Parathyroid adenoma (tissue), 2 donors: Measurements from ENCODE around the gene NSUN7.

Source experiments
- H2AFZ ChIP-seq: fragments of 300-600 bp; sonication (generic); one replicate; pipeline ENCODE4 v1.7.0; 2017; ENCODE audit warnings: antibody characterized with exemption, mild to moderate bottlenecking
- H3K27ac ChIP-seq: fragments of 300-600 bp; sonication (generic); one replicate; pipeline ENCODE4 v1.7.0; 2017
- H3K27me3 ChIP-seq: fragments of 300-600 bp; sonication (generic); one replicate; pipeline ENCODE4 v1.7.0; 2017; ENCODE audit warnings: low read length; ENCODE audit not compliant: control insufficient read depth, insufficient read depth
- H3K36me3 ChIP-seq: fragments of 300-600 bp; sonication (generic); one replicate; pipeline ENCODE4 v1.7.0; 2017; ENCODE audit warnings: low read length; ENCODE audit not compliant: control insufficient read depth, insufficient read depth
- H3K4me1 ChIP-seq: fragments of 300-600 bp; sonication (generic); one replicate; pipeline ENCODE4 v1.7.0; 2017; ENCODE audit warnings: control low read depth
- H3K4me2 ChIP-seq: fragments of 300-600 bp; sonication (generic); one replicate; pipeline ENCODE4 v1.7.0; 2017; ENCODE audit warnings: low read length
- H3K4me3 ChIP-seq: fragments of 300-600 bp; sonication (generic); one replicate; pipeline ENCODE4 v1.7.0; 2017; ENCODE audit warnings: low read depth, low read length
- H3K79me2 ChIP-seq: fragments of 300-600 bp; sonication (generic); one replicate; pipeline ENCODE4 v1.7.0; 2017; ENCODE audit warnings: control low read depth
- H3K9ac ChIP-seq: fragments of 300-600 bp; sonication (generic); one replicate; pipeline ENCODE4 v1.7.0; 2017; ENCODE audit warnings: mild to moderate bottlenecking
- H3K9me3 ChIP-seq: fragments of 300-600 bp; sonication (generic); one replicate; pipeline ENCODE4 v1.7.0; 2017; ENCODE audit warnings: low read length; ENCODE audit not compliant: control insufficient read depth
- CTCF ChIP-seq: fragments of 300-600 bp; sonication (generic); IDR thresholded peaks from one replicate; pipeline ENCODE4 v1.7.0; 2017; ENCODE audit warnings: antibody characterized with exemption, mild to moderate bottlenecking
- donor health status: primary hyperparathyroidism.

The NSUN7 gene

GRCh38 chr4:40832175-40832574 lies 82.4 kb downstream of the NSUN7 start:
- no peak overlapping the region for H3K4me2 ChIP-seq
- TF ChIP-seq CTCF = no peak

GRCh38 chr4:40833212-40833611 lies 83.5 kb downstream of the NSUN7 start:
- H3K4me2 ChIP-seq = no peak overlapping the region
- TF ChIP-seq CTCF = no peak
- no peaks in the 10 kb centered on the region for H3K27me3 ChIP-seq
- H3K79me2 ChIP-seq = no peaks in the 10 kb centered on the region
- no peaks in the 10 kb centered on the region for H3K9me3 ChIP-seq
- H3K4me3 ChIP-seq = no peak overlapping the region
- no peak overlapping the region for H2AFZ ChIP-seq
- H3K36me3 ChIP-seq = no peaks in the 10 kb centered on the region
- H3K4me1 ChIP-seq = no peaks in the 10 kb centered on the region
- no peak overlapping the region for H3K27ac ChIP-seq
- H3K9ac ChIP-seq = no peak overlapping the region

More at GRCh38 chr4:40832175-40832574, 82.4 kb downstream of the NSUN7 start:
- H3K9me3 ChIP-seq = no peaks in the 10 kb centered on the region
- H3K4me3 ChIP-seq = no peak overlapping the region
- no peak overlapping the region for H2AFZ ChIP-seq
- no peak overlapping the region for H3K27ac ChIP-seq
- no peaks in the 10 kb centered on the region for H3K4me1 ChIP-seq
- H3K9ac ChIP-seq = no peak overlapping the region
- no peaks in the 10 kb centered on the region for H3K79me2 ChIP-seq
- H3K36me3 ChIP-seq = no peaks in the 10 kb centered on the region
- H3K27me3 ChIP-seq = no peaks in the 10 kb centered on the region

GRCh38 chr4:40837094-40837870 lies 87.5 kb downstream of the NSUN7 start:
- Histone ChIP-seq H3K4me1 (no peaks in the 10 kb centered on the region), H2AFZ (no peak overlapping the region), H3K27ac (no peak overlapping the region), H3K9me3 (no peaks in the 10 kb centered on the region), H3K27me3 (no peaks in the 10 kb centered on the region), H3K36me3 (no peaks in the 10 kb centered on the region), H3K9ac (no peak overlapping the region), H3K79me2 (no peaks in the 10 kb centered on the region), H3K4me3 (no peak overlapping the region), H3K4me2 (no peak overlapping the region)
- TF ChIP-seq CTCF = no peak

- no peaks in the 10 kb centered on the region for H3K4me1 ChIP-seq
- H3K36me3 ChIP-seq = no peaks in the 10 kb centered on the region
- H3K4me2 ChIP-seq = no peak overlapping the region
Measured at GRCh38 chr4:40838742-40839141, 89.0 kb downstream of the NSUN7 start.

More at GRCh38 chr4:40838742-40839141, 89.0 kb downstream of the NSUN7 start:
- Histone ChIP-seq H3K27ac (no peak overlapping the region), H3K9ac (no peak overlapping the region), H3K9me3 (no peaks in the 10 kb centered on the region), H3K4me3 (no peak overlapping the region), H3K27me3 (no peaks in the 10 kb centered on the region), H2AFZ (no peak overlapping the region), H3K79me2 (no peaks in the 10 kb centered on the region)
- no peak for TF ChIP-seq CTCF
